WTC11 (cell line): ENCODE measurements around the gene LOC101059915.

Experiments
- ATAC-seq: fragments of 200-7000 bp; cut with Tn5 transposase; 2 replicates; pipeline ENCODE4 v1.10.0; 2021; ENCODE audit warnings: mild to moderate bottlenecking, moderate library complexity
- CTCF ChIA-PET: fragments of 300-600 bp; sonication (Branson Sonifier 250); formaldehyde crosslinking; loops from one replicate; lab custom pipeline; 2021; ENCODE audit warnings: antibody characterized with exemption; lab: Charles Lee
- POLR2A ChIA-PET: fragments of 350-600 bp; sonication (Branson Sonifier 250); formaldehyde crosslinking; loops from one replicate; lab custom pipeline; 2021; ENCODE audit warnings: antibody characterized with exemption; lab: Charles Lee
- DNase-seq: peaks from one replicate; pipeline ENCODE4 v3.0.0; 2021; ENCODE audit warnings: low spot score
- H3K27ac Mint-ChIP-seq: 2 replicates; pipeline ENCODE4 v1.8.0; 2021; ENCODE audit warnings: mixed read lengths
- H3K27me3 Mint-ChIP-seq: 2 replicates; pipeline ENCODE4 v1.8.0; 2021; ENCODE audit warnings: low read depth, mild to moderate bottlenecking, moderate library complexity, mixed read lengths
- H3K36me3 Mint-ChIP-seq: 2 replicates; pipeline ENCODE4 v1.8.0; 2021; ENCODE audit warnings: mixed read lengths
- H3K4me1 Mint-ChIP-seq: 2 replicates; pipeline ENCODE4 v1.8.0; 2022; ENCODE audit warnings: mixed read lengths
- H3K4me3 Mint-ChIP-seq: 2 replicates; pipeline ENCODE4 v1.8.0; 2021; ENCODE audit warnings: mild to moderate bottlenecking, moderate library complexity, mixed read lengths
- H3K9me3 Mint-ChIP-seq: 2 replicates; pipeline ENCODE4 v1.8.0; 2021; ENCODE audit warnings: mixed read lengths
- FOXJ3 ChIP-seq: sonication (generic); formaldehyde crosslinking; IDR thresholded peaks from 2 replicates; pipeline ENCODE4 v1.9.0; 2021; ENCODE audit warnings: missing genetic modification reagents, mild to moderate bottlenecking, borderline replicate concordance
- FOXP1 ChIP-seq: sonication (generic); formaldehyde crosslinking; IDR thresholded peaks from 2 replicates; pipeline ENCODE4 v1.8.0; 2022; ENCODE audit warnings: missing genetic modification reagents, mild to moderate bottlenecking, moderate library complexity, borderline replicate concordance
- GTF2I ChIP-seq: fragments of 250-450 bp; sonication (Bioruptor Pico); conservative IDR thresholded peaks from 2 replicates; pipeline ENCODE4 v1.4.0; 2021; ENCODE audit warnings: mild to moderate bottlenecking
- IRF2 ChIP-seq: sonication (generic); formaldehyde crosslinking; IDR thresholded peaks from 2 replicates; pipeline ENCODE4 v1.8.0; 2022; ENCODE audit warnings: low read depth, missing genetic modification reagents, borderline replicate concordance
- JUN ChIP-seq: sonication (generic); formaldehyde crosslinking; IDR thresholded peaks from 2 replicates; pipeline ENCODE4 v1.8.0; 2023; ENCODE audit warnings: mild to moderate bottlenecking, missing genetic modification reagents
- NFYB ChIP-seq: sonication (generic); formaldehyde crosslinking; conservative IDR thresholded peaks from 2 replicates; pipeline ENCODE4 v1.8.0; 2022; ENCODE audit warnings: low read depth, missing genetic modification reagents
- NR3C1 ChIP-seq: sonication (generic); formaldehyde crosslinking; conservative IDR thresholded peaks from 2 replicates; pipeline ENCODE4 v1.8.1; 2023; ENCODE audit warnings: low read depth, mild to moderate bottlenecking, missing genetic modification reagents
- SMAD3 ChIP-seq: sonication (generic); formaldehyde crosslinking; IDR thresholded peaks from 2 replicates; pipeline ENCODE4 v1.8.0; 2022; ENCODE audit warnings: missing genetic modification reagents, mild to moderate bottlenecking, borderline replicate concordance
- SP1 ChIP-seq: sonication (generic); formaldehyde crosslinking; conservative IDR thresholded peaks from 2 replicates; pipeline ENCODE4 v1.8.1; 2022; ENCODE audit warnings: missing genetic modification reagents
- TCF7 ChIP-seq: sonication (generic); formaldehyde crosslinking; IDR thresholded peaks from 2 replicates; pipeline ENCODE4 v1.8.0; 2022; ENCODE audit warnings: mild to moderate bottlenecking, low read depth, missing genetic modification reagents, moderate library complexity
- ZNF138 ChIP-seq: sonication (generic); formaldehyde crosslinking; conservative IDR thresholded peaks from 2 replicates; pipeline ENCODE4 v1.8.1; 2022; ENCODE audit warnings: mild to moderate bottlenecking, moderate library complexity, missing genetic modification reagents
- ZNF219 ChIP-seq: sonication (generic); formaldehyde crosslinking; IDR thresholded peaks from 2 replicates; pipeline ENCODE4 v1.8.0; 2023; ENCODE audit warnings: missing genetic modification reagents, mild to moderate bottlenecking, borderline replicate concordance
- ZNF263 ChIP-seq: sonication (generic); formaldehyde crosslinking; IDR thresholded peaks from 2 replicates; pipeline ENCODE4 v1.8.1; 2022; ENCODE audit warnings: low read depth, mild to moderate bottlenecking, moderate library complexity, missing genetic modification reagents
- ZNF396 ChIP-seq: fragments of 250-450 bp; sonication (Bioruptor Pico); IDR thresholded peaks from 2 replicates; pipeline ENCODE4 v1.8.0; 2021; ENCODE audit warnings: mild to moderate bottlenecking, moderate library complexity, borderline replicate concordance
- TF ChIP-seq, protein P1 (sequence below): sonication (generic); formaldehyde crosslinking; IDR thresholded peaks from 2 replicates; pipeline ENCODE4 v1.8.1; 2022; ENCODE audit warnings: mild to moderate bottlenecking, moderate library complexity, missing genetic modification reagents
- TF ChIP-seq, protein P2 (sequence below): fragments of 250-450 bp; sonication (Bioruptor Pico); IDR thresholded peaks from 2 replicates; pipeline ENCODE4 v1.9.0; 2021; ENCODE audit warnings: mild to moderate bottlenecking
- TF ChIP-seq, protein P3 (sequence below): sonication (generic); formaldehyde crosslinking; IDR thresholded peaks from 2 replicates; pipeline ENCODE4 v1.8.0; 2022; ENCODE audit warnings: mild to moderate bottlenecking, missing genetic modification reagents
- TF ChIP-seq, protein P4 (sequence below): sonication (generic); formaldehyde crosslinking; conservative IDR thresholded peaks from 2 replicates; pipeline ENCODE4 v1.8.1; 2023; ENCODE audit warnings: mild to moderate bottlenecking, low read depth, missing genetic modification reagents, moderate library complexity
- TF ChIP-seq, protein P5 (sequence below): sonication (generic); formaldehyde crosslinking; IDR thresholded peaks from 2 replicates; pipeline ENCODE4 v1.8.1; 2022; ENCODE audit warnings: missing genetic modification reagents, borderline replicate concordance
- TF ChIP-seq, protein P6 (sequence below): fragments of 250-450 bp; sonication (Bioruptor Pico); IDR thresholded peaks from 2 replicates; pipeline ENCODE4 v1.9.0; 2021; ENCODE audit warnings: moderate library complexity, mild to moderate bottlenecking, inconsistent platforms, borderline replicate concordance

The LOC101059915 gene

DNA sequence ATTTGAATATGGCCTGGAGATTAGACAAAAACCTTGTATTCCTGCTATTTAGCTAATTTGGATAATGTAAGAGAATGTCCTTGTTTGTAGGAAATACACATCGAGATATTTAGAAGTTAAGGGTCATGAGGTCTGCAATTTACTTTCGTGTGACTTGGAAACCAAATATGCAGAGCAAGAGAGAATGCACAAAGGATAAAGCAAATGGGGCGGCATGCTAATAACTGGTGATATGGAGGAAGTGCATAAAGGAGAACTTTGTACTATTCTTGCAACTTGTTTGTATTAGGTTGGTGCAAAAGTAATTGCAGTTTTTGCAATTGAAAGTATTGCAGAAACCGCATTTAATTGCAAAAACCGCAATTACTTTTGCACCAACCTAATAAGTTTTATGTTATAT, 41.9 kb upstream of the LOC101059915 start:
- Mint-ChIP-seq H3K4me1 (no peaks in the 10 kb centered on the region; the same call in 1 of the 2 replicates), H3K4me3 (no peak overlapping the region), H3K27me3 (no peaks in the 10 kb centered on the region), H3K27ac (no peak overlapping the region), H3K9me3 (no peaks in the 10 kb centered on the region), H3K36me3 (no peaks in the 10 kb centered on the region)
- TF ChIP-seq ZNF396 (CRISPR knock-in tag) (no peak), NR3C1 (CRISPR knock-in tag) (no peak)
- DNase-seq (no peak), ATAC-seq (no peak)
- ChIA-PET POLR2A (no interaction called here), CTCF (no interaction called here)

DNA sequence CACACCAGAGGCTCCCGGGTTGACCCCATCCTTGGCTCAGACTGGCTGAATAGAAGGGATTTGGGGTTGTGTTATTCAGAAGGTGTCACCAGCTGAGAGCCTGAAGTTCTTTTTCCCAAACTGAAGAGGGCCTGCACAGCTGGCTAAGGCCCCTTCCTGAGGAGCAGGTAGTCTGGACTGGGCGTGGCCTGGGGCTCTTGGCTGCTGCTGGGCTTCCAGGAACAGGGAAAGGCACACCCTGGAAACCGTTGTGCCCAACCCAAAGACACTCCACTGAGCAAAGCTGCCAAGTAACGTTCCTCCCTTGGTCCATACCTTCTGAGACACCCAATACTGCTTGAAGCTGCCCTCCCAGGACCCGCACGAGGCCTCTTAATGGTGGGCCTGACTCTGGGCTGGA, 40.8 kb upstream of the LOC101059915 start:
- H3K27me3 Mint-ChIP-seq = no peaks in the 10 kb centered on the region
- TF ChIP-seq, protein P1, sequence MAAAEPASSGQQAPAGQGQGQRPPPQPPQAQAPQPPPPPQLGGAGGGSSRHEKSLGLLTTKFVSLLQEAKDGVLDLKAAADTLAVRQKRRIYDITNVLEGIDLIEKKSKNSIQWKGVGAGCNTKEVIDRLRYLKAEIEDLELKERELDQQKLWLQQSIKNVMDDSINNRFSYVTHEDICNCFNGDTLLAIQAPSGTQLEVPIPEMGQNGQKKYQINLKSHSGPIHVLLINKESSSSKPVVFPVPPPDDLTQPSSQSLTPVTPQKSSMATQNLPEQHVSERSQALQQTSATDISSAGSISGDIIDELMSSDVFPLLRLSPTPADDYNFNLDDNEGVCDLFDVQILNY (CRISPR knock-in tag) = no peak
- TF ChIP-seq, protein P2, sequence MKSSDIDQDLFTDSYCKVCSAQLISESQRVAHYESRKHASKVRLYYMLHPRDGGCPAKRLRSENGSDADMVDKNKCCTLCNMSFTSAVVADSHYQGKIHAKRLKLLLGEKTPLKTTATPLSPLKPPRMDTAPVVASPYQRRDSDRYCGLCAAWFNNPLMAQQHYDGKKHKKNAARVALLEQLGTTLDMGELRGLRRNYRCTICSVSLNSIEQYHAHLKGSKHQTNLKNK = no peak
- no peak for TF ChIP-seq IRF2
- no peak for TF ChIP-seq FOXJ3 (CRISPR knock-in tag)
- TF ChIP-seq, protein P3, sequence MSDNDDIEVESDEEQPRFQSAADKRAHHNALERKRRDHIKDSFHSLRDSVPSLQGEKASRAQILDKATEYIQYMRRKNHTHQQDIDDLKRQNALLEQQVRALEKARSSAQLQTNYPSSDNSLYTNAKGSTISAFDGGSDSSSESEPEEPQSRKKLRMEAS (CRISPR knock-in tag) = no peak
- no peak for TF ChIP-seq SP1
- TF ChIP-seq, all 79 proteins: peak for 0
- Mint-ChIP-seq H3K4me3 (no peak overlapping the region), H3K27ac (no peak overlapping the region), H3K4me1 (no peaks in the 10 kb centered on the region; the same call in 1 of the 2 replicates), H3K9me3 (no peaks in the 10 kb centered on the region), H3K36me3 (no peaks in the 10 kb centered on the region)
- ChIA-PET POLR2A (no interaction called here), CTCF (interaction anchor here (1.1 to 1.3 kb wide), 2 partner anchors 26 to 37 kb away, joined by 3 read pairs; no protein-coding TSS in a partner anchor)
- ATAC-seq (no peak), DNase-seq (no peak)

DNA sequence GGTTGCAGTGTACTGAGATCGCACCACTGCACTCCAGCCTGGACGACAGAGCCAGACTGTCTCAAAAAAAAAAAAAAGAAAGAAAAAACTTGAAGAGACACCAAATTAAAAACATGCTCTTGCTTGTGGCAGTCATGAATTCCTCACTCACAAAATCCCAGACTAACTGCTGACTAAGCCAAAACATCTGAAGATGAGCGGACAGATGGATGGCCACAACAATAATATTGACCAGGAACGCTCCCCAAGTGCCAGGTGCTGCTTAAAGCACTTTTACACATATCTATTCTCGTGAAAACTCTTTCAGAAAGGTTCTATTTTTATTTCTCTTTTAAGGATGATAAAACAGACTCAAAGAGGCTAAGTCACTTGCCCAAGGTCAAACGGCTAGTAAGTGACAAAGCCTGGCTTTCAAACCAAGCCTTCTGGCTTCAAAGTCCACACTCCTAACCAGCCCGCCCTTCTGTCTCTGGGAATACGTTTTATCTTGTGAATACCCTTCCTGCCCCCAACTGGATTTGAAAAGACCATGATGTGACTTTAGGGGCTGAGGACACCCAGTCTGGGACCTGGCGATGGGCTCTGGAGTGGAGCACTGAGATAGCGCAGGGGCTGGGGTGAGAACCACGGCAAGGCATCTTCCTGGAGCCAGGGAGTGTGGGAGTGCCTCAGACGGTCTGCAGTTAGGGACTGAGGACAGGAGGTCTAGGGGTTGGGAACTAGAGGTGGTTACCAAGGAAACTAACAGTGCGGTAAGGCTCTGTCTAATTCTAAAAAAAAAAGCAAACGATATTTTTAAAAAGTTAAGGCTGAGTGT, 39.5 kb upstream of the LOC101059915 start:
- Mint-ChIP-seq H3K4me1 (no peaks in the 10 kb centered on the region), H3K36me3 (no peaks in the 10 kb centered on the region), H3K27ac (no peak overlapping the region), H3K4me3 (no peak overlapping the region), H3K9me3 (no peaks in the 10 kb centered on the region), H3K27me3 (no peaks in the 10 kb centered on the region)
- ATAC-seq = no peak
- no peak for DNase-seq
- CTCF ChIA-PET = interaction anchor here (1.1 kb wide), 1 partner anchor 25 kb away, joined by 3 read pairs; no protein-coding TSS in a partner anchor
- TF ChIP-seq SMAD3 (CRISPR knock-in tag) = no peak
- TF ChIP-seq ZNF219 (CRISPR knock-in tag) = no peak
- no peak for TF ChIP-seq TCF7
- TF ChIP-seq NFYB (CRISPR knock-in tag) = no peak
- TF ChIP-seq, protein P4, sequence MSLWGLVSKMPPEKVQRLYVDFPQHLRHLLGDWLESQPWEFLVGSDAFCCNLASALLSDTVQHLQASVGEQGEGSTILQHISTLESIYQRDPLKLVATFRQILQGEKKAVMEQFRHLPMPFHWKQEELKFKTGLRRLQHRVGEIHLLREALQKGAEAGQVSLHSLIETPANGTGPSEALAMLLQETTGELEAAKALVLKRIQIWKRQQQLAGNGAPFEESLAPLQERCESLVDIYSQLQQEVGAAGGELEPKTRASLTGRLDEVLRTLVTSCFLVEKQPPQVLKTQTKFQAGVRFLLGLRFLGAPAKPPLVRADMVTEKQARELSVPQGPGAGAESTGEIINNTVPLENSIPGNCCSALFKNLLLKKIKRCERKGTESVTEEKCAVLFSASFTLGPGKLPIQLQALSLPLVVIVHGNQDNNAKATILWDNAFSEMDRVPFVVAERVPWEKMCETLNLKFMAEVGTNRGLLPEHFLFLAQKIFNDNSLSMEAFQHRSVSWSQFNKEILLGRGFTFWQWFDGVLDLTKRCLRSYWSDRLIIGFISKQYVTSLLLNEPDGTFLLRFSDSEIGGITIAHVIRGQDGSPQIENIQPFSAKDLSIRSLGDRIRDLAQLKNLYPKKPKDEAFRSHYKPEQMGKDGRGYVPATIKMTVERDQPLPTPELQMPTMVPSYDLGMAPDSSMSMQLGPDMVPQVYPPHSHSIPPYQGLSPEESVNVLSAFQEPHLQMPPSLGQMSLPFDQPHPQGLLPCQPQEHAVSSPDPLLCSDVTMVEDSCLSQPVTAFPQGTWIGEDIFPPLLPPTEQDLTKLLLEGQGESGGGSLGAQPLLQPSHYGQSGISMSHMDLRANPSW (CRISPR knock-in tag) = no peak
- TF ChIP-seq ZNF138 = no peak
- TF ChIP-seq FOXP1 (CRISPR knock-in tag) = no peak
- TF ChIP-seq GTF2I (CRISPR knock-in tag) = no peak
- no peak for TF ChIP-seq JUN (CRISPR knock-in tag)
- TF ChIP-seq, protein P5, sequence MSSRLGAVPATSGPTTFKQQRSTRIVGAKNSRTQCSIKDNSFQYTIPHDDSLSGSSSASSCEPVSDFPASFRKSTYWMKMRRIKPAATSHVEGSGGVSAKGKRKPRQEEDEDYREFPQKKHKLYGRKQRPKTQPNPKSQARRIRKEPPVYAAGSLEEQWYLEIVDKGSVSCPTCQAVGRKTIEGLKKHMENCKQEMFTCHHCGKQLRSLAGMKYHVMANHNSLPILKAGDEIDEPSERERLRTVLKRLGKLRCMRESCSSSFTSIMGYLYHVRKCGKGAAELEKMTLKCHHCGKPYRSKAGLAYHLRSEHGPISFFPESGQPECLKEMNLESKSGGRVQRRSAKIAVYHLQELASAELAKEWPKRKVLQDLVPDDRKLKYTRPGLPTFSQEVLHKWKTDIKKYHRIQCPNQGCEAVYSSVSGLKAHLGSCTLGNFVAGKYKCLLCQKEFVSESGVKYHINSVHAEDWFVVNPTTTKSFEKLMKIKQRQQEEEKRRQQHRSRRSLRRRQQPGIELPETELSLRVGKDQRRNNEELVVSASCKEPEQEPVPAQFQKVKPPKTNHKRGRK = no peak
- TF ChIP-seq, protein P6, sequence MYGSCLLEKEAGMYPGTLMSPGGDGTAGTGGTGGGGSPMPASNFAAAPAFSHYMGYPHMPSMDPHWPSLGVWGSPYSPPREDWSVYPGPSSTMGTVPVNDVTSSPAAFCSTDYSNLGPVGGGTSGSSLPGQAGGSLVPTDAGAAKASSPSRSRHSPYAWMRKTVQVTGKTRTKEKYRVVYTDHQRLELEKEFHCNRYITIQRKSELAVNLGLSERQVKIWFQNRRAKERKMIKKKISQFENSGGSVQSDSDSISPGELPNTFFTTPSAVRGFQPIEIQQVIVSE = no peak
- no peak for TF ChIP-seq ZNF263 (CRISPR knock-in tag)
- POLR2A ChIA-PET = no interaction called here
